Measurements from ENCODE around the gene TECPR2. TPM values are rescaled to one million over a fixed set of nuclear protein-coding genes. Genes with fewer than 3 reads are reported as not detected.
A peak's percentile ranks its signal among the peaks of the same experiment; 100 is the strongest.

The TECPR2 gene
- total and polyA plus RNA-seq, 2 donors from 2014 or later: 6.0 to 30.2 TPM

GRCh38 chr14:102537981-102538601 lies 175.3 kb downstream of the TECPR2 start:
- Histone ChIP-seq H3K36me3 (ENCODE audit: control insufficient read depth in 2 of 3, insufficient read depth in 3 of 3, low read length in 3 of 3) (no peaks in the 10 kb centered on the region), H3K9me3 (ENCODE audit: control insufficient read depth in 2 of 3, insufficient read depth in 1 of 3, low read length in 3 of 3) (no peaks in the 10 kb centered on the region), H3K27me3 (ENCODE audit: control insufficient read depth, insufficient read depth, low read length) (no peaks in the 10 kb centered on the region), H3K4me1 (ENCODE audit: control insufficient read depth in 2 of 3, insufficient read depth in 2 of 3, low read depth in 1 of 3, low read length in 3 of 3) (no peaks in the 10 kb centered on the region), H3K4me3 (ENCODE audit: low read length in 3 of 3) (no peak overlapping the region), H3K27ac (ENCODE audit: low read depth in 2 of 2, low read length in 2 of 2) (no peak overlapping the region), H3K9ac (ENCODE audit: low read length in 3 of 3) (no peak overlapping the region)
- FAIRE-seq (no peak), DNase-seq (no peak)
- intact Hi-C loops (cut with DNase I): no loop called here
- TF ChIP-seq CTCF (IDR thresholded peaks at IDR 0.05; ENCODE audit: borderline replicate concordance, extremely low read depth, insufficient read depth): no peak

- no peaks in the 10 kb centered on the region for H3K36me3 ChIP-seq (ENCODE audit: control insufficient read depth in 2 of 3, insufficient read depth in 3 of 3, low read length in 3 of 3)
- DNase-seq: peak in 2 of 5 donors; percentile 34 to 47
- TF ChIP-seq CTCF (IDR thresholded peaks at IDR 0.05; ENCODE audit: borderline replicate concordance, extremely low read depth, insufficient read depth): no peak
- H3K9ac ChIP-seq (ENCODE audit: low read length in 3 of 3): no peak overlapping the region
- intact Hi-C loops (cut with DNase I): no loop called here
- no peak overlapping the region for H3K4me3 ChIP-seq (ENCODE audit: low read length in 3 of 3)
- H3K27ac ChIP-seq (ENCODE audit: low read depth in 2 of 2, low read length in 2 of 2): no peak overlapping the region
- no peaks in the 10 kb centered on the region for H3K9me3 ChIP-seq (ENCODE audit: control insufficient read depth in 2 of 3, insufficient read depth in 1 of 3, low read length in 3 of 3)
- FAIRE-seq: no peak
- H3K27me3 ChIP-seq (ENCODE audit: control insufficient read depth, insufficient read depth, low read length): no peaks in the 10 kb centered on the region
- H3K4me1 ChIP-seq (ENCODE audit: control insufficient read depth in 2 of 3, insufficient read depth in 2 of 3, low read depth in 1 of 3, low read length in 3 of 3): no peaks in the 10 kb centered on the region
Observed at GRCh38 chr14:102538602-102539543, 176.1 kb downstream of the TECPR2 start.

GRCh38 chr14:102539544-102540314 lies 177.0 kb downstream of the TECPR2 start:
- Histone ChIP-seq H3K4me1 (ENCODE audit: control insufficient read depth in 2 of 3, insufficient read depth in 2 of 3, low read depth in 1 of 3, low read length in 3 of 3) (no peaks in the 10 kb centered on the region), H3K9ac (ENCODE audit: low read length in 3 of 3) (no peak overlapping the region), H3K36me3 (ENCODE audit: control insufficient read depth in 2 of 3, insufficient read depth in 3 of 3, low read length in 3 of 3) (no peaks in the 10 kb centered on the region), H3K9me3 (ENCODE audit: control insufficient read depth in 2 of 3, insufficient read depth in 1 of 3, low read length in 3 of 3) (no peaks in the 10 kb centered on the region), H3K27ac (ENCODE audit: low read depth in 2 of 2, low read length in 2 of 2) (no peak overlapping the region), H3K27me3 (ENCODE audit: control insufficient read depth, insufficient read depth, low read length) (no peaks in the 10 kb centered on the region), H3K4me3 (ENCODE audit: low read length in 3 of 3) (no peak overlapping the region)
- intact Hi-C loops (cut with DNase I): no loop called here
- peak; percentile 73 to 92 (median 81) for DNase-seq
- no peak for TF ChIP-seq CTCF (IDR thresholded peaks at IDR 0.05; ENCODE audit: borderline replicate concordance, extremely low read depth, insufficient read depth)
- no peak for FAIRE-seq
